Measurements from ENCODE around the gene GBP6. TPM values are rescaled to one million over a fixed set of nuclear protein-coding genes. Genes with fewer than 3 reads are reported as not detected.

GBP6 gene
- not detected for total RNA-seq

DNA sequence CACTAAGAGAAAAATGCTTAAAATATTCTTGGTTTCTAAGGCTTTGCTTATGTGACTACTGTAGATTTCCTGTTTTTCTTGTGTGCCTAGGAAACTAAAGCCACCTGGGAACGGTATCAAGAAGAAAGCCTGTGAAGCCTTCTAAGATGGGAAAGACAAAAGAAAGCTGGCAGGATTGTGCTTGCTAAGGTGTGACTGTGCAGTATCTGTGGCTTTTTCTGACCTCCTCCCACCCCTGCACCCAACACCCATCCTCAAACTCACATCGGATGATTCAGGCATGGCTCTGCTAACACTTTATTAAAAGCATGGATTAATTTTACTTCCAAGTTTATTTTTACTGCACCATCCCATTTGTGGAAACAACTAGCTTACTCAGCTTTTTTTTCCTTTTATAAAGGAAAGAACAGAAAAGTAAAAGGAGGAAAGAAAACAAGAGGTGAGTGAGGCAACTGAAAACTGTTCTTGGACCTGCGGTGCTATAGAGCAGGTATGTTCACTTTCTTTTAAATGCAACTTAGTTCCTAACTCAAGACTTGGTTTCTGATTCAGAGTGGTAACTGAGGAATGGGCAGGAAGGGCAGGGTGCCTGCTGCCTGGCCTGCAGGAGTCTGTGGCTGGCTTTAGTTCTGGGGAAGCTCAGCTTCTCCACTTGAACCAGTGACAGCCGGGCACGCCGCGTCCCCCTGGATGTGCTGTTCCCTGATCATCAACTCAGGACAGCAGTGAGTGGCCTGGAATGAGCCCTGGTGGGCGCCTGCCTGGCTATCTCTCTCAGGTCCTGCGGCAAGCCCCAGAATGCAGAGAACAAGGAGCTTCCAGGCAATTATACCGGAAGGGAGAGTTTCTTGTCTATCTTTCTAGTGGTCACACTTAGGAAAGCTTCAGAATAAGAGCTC lies at the start of gene GBP6:
GBP6 (plus strand) TSS at position 422 of the 899 bp plus-strand sequence. CDS start 4,493 bp downstream, outside the sequence.
- no peak for DNase-seq
- intact Hi-C loops (cut with DNase I; ENCODE audit: low total_unique reads), result no loop called here
- in situ Hi-C loops (cut with MboI; ENCODE audit: low sequenced_read_pairs in 4 of 4), result loop anchor here in 3 of 4 donors (5.0 to 10.0 kb wide), 3 partner anchors 279 to 367 kb away; no protein-coding TSS in a partner anchor
- Histone ChIP-seq H3K36me3 (no peaks in the 10 kb centered on the region), H3K27ac (no peak within 1 kb of the TSS), H3K9me3 (no peaks in the 10 kb centered on the region), H3K4me1 (no peaks in the 10 kb centered on the region), H3K4me3 (no peak within 1 kb of the TSS), H3K27me3 (no peaks in the 10 kb centered on the region)
- ATAC-seq, result no peak
- TF ChIP-seq CTCF (IDR thresholded peaks at IDR 0.05 in 4 of 5, conservative IDR thresholded peaks at IDR 0.05 in 1 of 5) (no peak), POLR2A (IDR thresholded peaks at IDR 0.05) (no peak)

DNA sequence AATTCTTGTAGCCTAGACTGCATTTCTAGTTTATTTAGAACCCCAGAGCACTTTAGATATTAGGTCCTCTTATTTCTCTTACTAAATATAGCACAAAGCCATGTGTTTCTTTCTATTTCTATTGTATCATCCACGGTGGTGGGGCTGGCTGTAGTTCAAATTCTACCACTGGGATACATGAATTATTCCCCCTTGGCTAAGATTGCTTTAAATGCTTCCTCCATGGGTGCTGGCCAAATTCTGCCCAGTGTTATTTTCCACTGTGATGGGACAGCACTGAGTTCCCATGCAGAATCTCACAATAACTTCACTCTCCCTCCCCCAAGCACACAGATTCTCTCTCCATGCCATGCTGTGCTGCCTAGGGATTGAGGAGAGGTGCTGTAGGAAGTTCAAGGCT lies 41.5 kb upstream of the GBP6 start:
- DNase-seq (no peak), ATAC-seq (no peak)
- Histone ChIP-seq H3K27me3 (no peaks in the 10 kb centered on the region), H3K9me3 (no peaks in the 10 kb centered on the region), H3K27ac (no peak overlapping the region), H3K36me3 (no peaks in the 10 kb centered on the region), H3K4me3 (no peak overlapping the region), H3K4me1 (no peaks in the 10 kb centered on the region)
- TF ChIP-seq CTCF (IDR thresholded peaks at IDR 0.05 in 4 of 5, conservative IDR thresholded peaks at IDR 0.05 in 1 of 5) (no peak), POLR2A (IDR thresholded peaks at IDR 0.05) (no peak)
- intact Hi-C loops (cut with DNase I; ENCODE audit: low total_unique reads) (no loop called here), in situ Hi-C loops (cut with MboI; ENCODE audit: low sequenced_read_pairs in 4 of 4) (no loop called here)

DNA sequence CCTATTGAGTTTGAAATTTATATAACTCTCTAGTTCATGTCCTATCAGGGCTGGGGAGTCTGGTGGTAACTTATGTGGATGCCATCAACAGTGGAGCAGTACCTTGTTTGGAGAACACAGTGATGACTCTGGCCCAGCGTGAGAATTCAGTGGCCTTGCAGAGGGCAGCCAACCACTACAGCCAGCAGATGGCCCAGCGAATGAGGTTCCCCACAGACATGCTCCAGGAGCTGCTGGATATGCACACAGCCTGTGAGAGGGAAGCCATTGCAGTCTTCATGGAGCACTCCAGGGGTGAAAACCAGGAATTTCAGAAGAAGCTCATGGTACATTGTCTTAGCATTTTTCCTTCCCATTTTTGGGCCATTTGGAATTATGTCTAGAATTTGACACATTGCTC lies 32.0 kb upstream of the GBP6 start:
- in situ Hi-C loops (cut with MboI; ENCODE audit: low sequenced_read_pairs in 4 of 4), result no loop called here
- H3K27me3 ChIP-seq, result no peaks in the 10 kb centered on the region
- intact Hi-C loops (cut with DNase I; ENCODE audit: low total_unique reads), result no loop called here
- DNase-seq (no peak), ATAC-seq (no peak)
- H3K4me3 ChIP-seq, result no peak overlapping the region
- no peak for TF ChIP-seq POLR2A (IDR thresholded peaks at IDR 0.05)
- no peak for TF ChIP-seq CTCF (IDR thresholded peaks at IDR 0.05 in 4 of 5, conservative IDR thresholded peaks at IDR 0.05 in 1 of 5)
- H3K4me1 ChIP-seq, result no peaks in the 10 kb centered on the region
- no peak overlapping the region for H3K27ac ChIP-seq
- H3K9me3 ChIP-seq, result no peaks in the 10 kb centered on the region
- no peaks in the 10 kb centered on the region for H3K36me3 ChIP-seq

DNA sequence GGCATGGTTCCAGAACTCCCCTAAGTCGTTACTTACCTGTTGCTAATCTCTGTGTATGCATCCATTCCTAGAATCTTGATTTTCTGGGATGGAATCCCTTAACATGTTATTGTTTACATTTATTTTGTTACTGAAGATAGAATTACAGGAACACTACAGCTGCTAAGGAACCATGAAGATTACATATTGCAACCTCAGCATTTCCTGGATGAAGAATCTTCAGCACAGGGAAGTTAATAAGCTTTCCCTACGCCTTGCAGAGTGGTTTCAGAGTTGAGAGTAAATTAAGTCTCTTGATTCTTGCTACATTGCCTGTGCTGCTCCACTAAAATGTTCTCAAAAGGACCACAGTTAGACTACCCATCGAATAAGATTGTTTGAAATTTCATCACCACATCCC lies 31.4 kb upstream of the GBP6 start:
- DNase-seq, result no peak
- H3K27ac ChIP-seq, result no peak overlapping the region
- no peak for ATAC-seq
- no peak overlapping the region for H3K4me3 ChIP-seq
- in situ Hi-C loops (cut with MboI; ENCODE audit: low sequenced_read_pairs in 4 of 4) (no loop called here), intact Hi-C loops (cut with DNase I; ENCODE audit: low total_unique reads) (no loop called here)
- no peaks in the 10 kb centered on the region for H3K4me1 ChIP-seq
- no peaks in the 10 kb centered on the region for H3K27me3 ChIP-seq
- H3K36me3 ChIP-seq, result no peaks in the 10 kb centered on the region
- TF ChIP-seq CTCF (IDR thresholded peaks at IDR 0.05 in 4 of 5, conservative IDR thresholded peaks at IDR 0.05 in 1 of 5) (no peak), POLR2A (IDR thresholded peaks at IDR 0.05) (no peak)
- H3K9me3 ChIP-seq, result no peaks in the 10 kb centered on the region
